ENCODE measurements around the gene LY6G6F.

Gene LY6G6F

GRCh38 chr6:31676322-31676903 lies 30.3 kb upstream of the LY6G6F start:
- DNase-seq (ENCODE audit: low read depth in 1 of 2, low spot score in 1 of 2): no peak

DNA sequence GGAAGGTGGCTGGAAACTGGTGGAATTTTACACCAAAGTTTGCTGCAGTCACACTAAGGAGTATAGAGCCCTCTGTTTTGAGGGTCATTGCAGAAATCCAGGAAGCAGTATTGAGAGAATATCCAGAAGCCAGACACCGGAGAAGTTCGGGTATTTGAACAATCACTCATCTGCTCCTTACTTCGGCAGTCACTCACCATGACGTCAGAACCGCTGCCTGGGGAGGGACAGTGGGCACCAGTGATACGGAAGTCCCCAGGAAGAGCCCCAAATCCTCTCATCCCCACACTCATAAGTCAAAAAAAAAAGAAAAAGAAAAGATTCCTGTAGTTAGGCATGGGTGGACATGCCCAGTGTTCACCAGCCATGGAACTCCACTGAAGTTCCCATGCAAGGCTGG lies 29.8 kb upstream of the LY6G6F start:
- DNase-seq (ENCODE audit: low read depth in 1 of 2, low spot score in 1 of 2): no peak

- no peak for DNase-seq (ENCODE audit: low read depth in 1 of 2, low spot score in 1 of 2)
Measured at GRCh38 chr6:31677955-31678354, 28.7 kb upstream of the LY6G6F start.

DNA sequence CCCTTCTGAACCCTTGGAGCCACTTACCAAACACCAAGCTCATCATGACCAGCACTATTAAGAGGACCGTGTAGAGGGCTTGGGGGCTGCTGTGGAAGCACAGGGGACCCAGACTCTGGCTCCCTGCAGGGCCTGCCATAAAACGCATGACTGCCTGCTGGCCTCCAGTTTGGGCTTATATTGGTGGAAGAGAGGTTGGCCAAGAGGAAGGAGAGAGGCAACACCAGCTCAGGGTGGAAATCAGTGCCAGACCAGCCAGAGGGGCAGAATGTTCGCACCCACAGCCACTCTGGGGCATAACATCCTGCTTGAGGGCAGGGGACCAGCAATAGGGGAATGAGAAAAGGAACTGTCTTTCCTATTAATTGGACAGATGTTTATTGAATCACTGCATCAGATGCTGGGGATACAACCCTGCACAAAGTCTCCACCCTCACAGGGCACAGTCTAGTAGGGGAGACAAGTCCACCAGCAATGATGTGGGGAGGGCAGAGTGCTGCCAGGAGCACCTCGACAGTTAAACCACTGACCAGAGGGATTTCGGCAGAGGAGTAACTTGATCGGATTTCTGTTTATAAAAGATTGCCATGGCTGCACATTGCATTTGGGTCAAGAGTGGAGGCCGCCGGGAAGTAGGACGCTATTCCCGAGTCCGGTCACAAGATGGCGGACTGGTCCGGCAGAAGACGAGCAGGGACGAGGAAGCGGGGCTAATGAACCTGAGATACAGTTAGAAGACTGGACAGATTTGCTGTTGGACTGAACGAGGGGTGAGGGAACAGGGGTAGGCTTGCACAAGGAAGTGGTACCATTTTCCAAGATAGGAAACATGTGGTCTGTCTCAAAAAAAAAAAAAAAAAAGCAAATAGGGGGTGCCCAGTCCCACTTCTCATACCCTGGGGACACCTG lies 26.2 kb upstream of the LY6G6F start, which contains the start of gene LY6G5C:
TSS of gene LY6G5C (minus strand) at position 842 of the 909 bp plus-strand sequence. CDS start at position 148, 694 bp downstream.
- peak in 1 of 2 donors; percentile 38 for DNase-seq (ENCODE audit: low read depth in 1 of 2, low spot score in 1 of 2)

DNA sequence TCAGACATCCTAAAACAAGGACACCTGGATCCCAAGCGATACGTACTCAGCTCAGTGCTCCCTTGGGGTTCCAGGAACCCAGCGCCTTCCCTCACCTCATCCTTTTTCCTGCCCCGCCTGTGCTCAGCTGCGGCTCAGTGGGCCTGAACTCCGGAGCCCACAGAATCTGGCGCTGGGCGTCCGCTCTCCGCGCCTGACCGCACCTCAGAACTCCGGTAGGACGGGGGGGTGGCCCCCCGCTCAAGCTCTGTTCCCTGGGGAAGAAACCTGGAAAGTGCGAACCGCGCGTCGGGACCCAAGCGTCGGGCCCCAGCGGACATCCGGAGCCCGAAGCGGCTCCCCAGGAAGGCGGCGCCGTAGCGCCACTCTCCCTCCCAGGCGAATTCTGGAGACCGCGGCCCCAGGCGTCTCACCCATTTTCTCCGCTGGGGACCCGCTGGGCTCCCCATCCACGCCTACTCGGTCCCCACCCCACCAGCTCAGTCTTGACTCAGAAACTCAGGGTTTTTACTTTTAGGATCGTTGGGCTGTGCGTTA lies 25.5 kb upstream of the LY6G6F start:
- DNase-seq (ENCODE audit: low read depth in 1 of 2, low spot score in 1 of 2): no peak

- no peak for DNase-seq (ENCODE audit: low read depth in 1 of 2, low spot score in 1 of 2)
Measured at GRCh38 chr6:31683591-31683990, 23.1 kb upstream of the LY6G6F start.

- DNase-seq (ENCODE audit: low read depth in 1 of 2, low spot score in 1 of 2): no peak
Measured at GRCh38 chr6:31686483-31686882, 20.2 kb upstream of the LY6G6F start.

GRCh38 chr6:31687321-31687720 lies 19.3 kb upstream of the LY6G6F start:
- DNase-seq (ENCODE audit: low read depth in 1 of 2, low spot score in 1 of 2): no peak

GRCh38 chr6:31687860-31688693 lies 18.6 kb upstream of the LY6G6F start:
- no peak for DNase-seq (ENCODE audit: low read depth in 1 of 2, low spot score in 1 of 2)

DNA sequence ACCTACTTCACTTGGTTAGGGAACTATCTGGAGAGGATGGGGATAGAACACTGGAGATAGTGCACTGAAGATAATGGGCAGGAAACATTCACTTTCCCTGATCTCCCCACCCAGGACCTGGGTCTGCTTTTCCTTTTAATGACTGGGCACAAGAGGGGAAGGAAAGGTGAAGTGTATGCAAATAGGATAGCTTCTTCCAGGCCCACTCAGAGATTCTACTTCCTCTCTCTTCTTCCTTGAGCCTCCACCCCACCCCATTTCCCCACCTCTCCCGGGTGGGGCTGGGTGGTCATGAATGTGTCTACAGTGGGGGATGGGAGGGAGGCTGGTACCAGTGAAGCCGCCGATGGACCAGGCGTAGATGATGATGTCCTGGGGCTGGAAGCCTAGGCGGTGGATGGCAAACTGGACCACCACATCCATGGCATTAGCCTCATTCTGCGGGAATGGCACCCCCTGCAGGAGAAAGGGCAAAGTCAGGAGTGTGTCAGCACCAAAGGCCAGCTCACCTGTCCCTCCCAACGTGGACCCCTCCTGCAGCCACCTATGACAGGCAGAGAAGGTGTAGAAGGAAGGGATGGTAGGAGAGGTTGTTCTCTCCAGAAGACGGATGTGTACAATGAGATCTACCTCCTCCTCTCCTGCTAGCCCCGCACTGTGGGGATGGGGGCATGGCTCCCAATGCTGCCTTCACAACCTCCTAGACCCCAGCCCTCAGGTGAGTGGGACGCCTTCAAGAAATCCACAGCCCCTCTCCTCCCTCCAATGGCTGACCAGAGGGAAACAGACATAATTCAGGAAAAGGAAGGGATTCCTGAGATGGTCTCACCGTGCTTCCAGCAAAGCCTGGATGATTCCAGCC lies 17.2 kb upstream of the LY6G6F start:
- no peak for DNase-seq (ENCODE audit: low read depth in 1 of 2, low spot score in 1 of 2)

DNA sequence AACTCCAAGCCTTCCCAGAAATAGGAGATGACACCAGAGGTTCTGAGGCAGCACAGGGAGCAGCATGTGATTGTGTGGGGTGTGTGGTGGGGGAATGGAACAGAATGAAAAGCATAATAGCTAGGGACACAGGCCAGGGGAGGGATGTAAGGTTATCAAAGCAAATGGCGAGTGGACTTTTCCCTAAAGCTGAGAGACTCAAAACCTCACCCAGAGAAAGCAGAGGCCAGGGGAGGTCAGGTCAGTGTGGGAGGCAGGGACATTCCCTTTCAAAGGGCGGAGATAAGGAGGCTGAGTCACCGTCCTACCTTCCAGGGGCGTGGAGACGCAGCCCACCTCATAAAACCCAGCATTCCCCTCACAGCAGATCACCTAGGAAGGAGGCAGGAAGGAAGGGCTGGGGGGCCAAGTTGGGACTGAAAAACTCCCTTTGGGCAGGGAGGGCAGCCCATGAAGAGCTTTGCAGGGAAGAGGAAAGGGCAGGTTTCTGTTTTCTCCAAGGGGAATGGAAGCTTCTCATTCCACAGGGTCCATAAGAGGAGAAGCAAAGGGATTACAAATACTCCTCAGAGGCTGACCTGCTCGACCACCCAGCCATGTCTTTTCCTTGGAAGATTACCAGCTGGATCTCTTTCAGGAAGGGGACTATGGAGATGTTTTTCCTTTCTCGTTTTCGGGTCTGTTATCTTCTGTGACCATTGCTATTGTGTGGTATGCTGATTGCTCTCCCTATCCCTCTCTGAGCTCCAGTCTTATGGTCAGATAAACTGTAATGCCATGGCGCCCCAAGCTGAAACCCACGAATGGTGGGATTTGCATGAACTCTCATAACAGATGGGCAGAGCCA lies 16.2 kb upstream of the LY6G6F start:
- DNase-seq (ENCODE audit: low read depth in 1 of 2, low spot score in 1 of 2): no peak

DNA sequence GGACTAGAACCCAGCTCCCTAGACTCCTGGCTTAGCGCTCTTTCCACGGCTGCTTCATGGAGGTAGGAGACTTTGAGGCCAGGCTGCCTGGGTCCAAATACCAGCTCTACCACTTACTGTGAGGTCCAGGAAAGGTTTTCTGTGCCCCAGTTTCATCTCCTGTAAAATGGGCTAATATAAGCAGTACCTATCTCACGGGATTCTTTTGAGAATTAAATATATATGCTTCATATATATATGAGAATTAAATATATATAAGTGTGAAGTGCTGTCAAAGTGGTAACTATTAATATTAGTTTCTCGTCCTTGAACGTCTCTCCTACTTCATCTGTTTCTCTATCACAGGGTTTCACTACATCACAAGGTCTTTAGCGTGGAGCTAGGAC lies 15.6 kb upstream of the LY6G6F start:
- DNase-seq (ENCODE audit: low read depth in 1 of 2, low spot score in 1 of 2): no peak

GRCh38 chr6:31691564-31692108 lies 15.0 kb upstream of the LY6G6F start:
- no peak for DNase-seq (ENCODE audit: low read depth in 1 of 2, low spot score in 1 of 2)

DNA sequence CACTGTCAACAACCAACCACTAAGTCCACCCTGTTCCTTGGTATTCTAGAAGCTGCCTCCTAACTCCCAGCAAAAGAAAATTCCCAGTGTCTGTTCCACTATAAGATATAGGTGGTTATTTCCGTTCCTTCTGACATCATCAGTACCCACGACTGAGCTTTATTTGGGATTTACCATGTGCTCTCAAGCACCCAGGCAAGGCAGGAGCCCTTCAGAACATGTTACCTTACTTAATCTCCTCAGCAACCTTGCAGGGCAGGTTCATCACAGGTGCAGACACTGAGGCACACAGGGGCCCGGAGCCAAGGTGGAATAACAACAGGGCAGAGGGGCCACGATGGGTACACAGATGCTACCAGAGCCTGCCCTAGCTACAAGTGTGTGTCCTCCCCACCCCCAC lies 14.3 kb upstream of the LY6G6F start:
- DNase-seq (ENCODE audit: low read depth in 1 of 2, low spot score in 1 of 2): no peak

DNA sequence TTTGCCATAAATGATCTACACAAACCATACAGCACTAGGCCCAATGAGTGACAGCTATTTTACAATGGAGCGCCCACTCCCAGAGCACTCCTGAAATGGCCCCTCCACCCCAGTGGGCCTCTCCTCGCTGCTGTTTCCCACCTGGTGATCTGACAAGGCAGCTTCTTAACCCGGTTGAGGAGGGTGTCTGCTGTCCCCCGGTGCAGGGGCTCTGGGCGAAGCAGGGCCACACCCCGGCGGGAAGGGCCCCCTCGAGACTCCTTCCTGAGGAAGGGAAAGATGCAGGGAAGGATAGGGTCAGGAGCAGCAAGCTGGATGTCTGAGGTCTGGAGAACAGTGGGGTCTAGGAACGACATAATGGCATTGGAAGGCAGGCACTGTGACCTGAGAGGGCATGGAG lies 13.8 kb upstream of the LY6G6F start:
- no peak for DNase-seq (ENCODE audit: low read depth in 1 of 2, low spot score in 1 of 2)

GRCh38 chr6:31693535-31693934 lies 13.1 kb upstream of the LY6G6F start:
- DNase-seq (ENCODE audit: low read depth in 1 of 2, low spot score in 1 of 2): no peak

DNA sequence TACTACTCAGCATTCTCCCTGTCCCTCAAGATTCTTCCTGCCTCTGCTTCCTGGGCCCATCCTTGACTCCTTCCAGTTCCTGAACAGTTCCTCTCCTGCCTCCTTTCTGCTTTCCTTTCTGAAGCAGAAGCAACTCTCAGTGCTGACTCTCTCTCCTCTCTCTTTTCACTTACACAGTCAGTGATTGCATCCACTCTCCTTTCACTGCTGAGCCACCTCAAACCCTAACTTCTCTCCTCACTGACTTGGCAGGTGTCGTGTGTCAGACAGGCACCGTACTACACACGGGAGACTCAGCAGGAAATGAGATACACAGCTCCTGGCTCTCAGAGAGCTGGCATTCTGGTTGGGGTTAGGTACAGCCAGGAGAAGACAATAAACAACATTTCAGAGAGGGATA lies 9.1 kb upstream of the LY6G6F start:
- DNase-seq (ENCODE audit: low read depth in 1 of 2, low spot score in 1 of 2): no peak

- DNase-seq (ENCODE audit: low read depth in 1 of 2, low spot score in 1 of 2): no peak
Measured at GRCh38 chr6:31700740-31701401, 5.8 kb upstream of the LY6G6F start.

Measured in stimulated activated CD4-positive, alpha-beta T cell treated with anti-CD3 and anti-CD28 coated beads, Interleukin-15, amount 100 ng/mL, for 1 hour (primary cell).